Activated naive CD4-positive, alpha-beta T cell (primary cell): Measurements from ENCODE around the gene LATS1.

ENCODE experiments used
- DNase-seq, 4 experiments: peaks; one replicate each; lab custom pipeline; 2025; lab: John Stamatoyannopoulos, UW

LATS1 gene

DNA sequence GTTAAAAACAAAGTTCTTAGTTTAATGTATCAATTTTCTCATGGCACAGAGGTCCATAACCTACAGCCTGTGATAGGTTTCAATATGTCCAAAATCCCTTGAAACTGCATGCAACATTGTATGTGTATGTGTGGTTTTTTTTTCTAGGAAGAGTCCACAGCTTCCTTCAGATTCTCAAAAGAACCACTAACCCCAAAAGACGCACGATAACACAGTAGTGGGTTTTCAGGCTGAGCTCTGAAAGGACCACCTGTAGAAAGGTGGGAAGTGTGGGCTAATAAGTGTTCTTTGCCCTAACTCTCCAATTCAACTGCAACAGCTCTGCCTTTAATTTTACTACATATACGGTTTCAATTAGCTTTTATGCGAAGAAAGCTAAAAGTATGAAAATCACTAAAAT, 57.9 kb downstream of the LATS1 start:
- no peak for DNase-seq

DNA sequence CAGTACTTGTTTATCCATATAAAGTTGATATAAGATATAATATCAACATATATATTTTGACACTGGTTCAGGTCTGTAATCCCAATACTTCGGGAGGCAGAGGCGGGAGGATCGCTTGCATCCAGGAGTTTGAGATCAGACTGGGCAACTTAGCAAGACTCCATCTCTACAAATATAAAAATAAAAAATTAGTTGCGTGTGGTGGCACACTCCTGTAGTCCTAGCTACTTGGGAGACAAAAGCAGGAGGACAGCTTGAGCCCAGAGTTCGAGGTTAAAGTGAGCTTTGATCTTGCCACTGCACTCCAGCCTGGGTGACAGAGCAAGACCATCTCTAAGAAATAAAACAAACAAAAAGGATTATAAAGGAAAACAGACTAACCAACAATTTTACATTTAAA, 60.5 kb downstream of the LATS1 start:
- no peak for DNase-seq

- no peak for DNase-seq
Measured at GRCh38 chr6:149651056-149651455, 66.8 kb downstream of the LATS1 start.

GRCh38 chr6:149648148-149649145, 69.5 kb downstream of the LATS1 start, which contains the start of gene KATNA1:
KATNA1 (minus strand) TSS chr6:149648714; CDS start chr6:149638547, 10,167 bp downstream.
- peak; percentile 63 to 74 (median 68) for DNase-seq

DNA sequence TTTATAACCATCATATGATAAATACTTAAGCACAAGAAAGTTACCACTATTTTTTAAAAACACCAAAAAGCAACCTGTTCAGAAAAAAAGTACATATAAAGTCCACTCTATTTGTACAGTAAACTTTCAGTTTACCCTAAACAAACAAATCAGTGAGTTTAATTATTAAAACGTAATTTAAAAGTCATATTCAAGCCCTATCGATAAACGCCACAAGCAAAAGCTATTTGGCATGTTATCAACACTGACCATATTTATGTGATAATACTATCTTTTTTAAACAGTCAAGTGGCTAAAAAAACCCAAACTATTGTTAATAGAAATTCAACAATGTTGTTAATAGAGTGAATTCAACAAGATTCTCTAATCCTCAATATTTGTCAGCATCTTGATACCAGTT, 71.3 kb downstream of the LATS1 start:
- no peak for DNase-seq

GRCh38 chr6:149642829-149643580, 74.9 kb downstream of the LATS1 start:
- DNase-seq: no peak

- DNase-seq: no peak
Measured at GRCh38 chr6:149636124-149636523, 81.8 kb downstream of the LATS1 start.

DNA sequence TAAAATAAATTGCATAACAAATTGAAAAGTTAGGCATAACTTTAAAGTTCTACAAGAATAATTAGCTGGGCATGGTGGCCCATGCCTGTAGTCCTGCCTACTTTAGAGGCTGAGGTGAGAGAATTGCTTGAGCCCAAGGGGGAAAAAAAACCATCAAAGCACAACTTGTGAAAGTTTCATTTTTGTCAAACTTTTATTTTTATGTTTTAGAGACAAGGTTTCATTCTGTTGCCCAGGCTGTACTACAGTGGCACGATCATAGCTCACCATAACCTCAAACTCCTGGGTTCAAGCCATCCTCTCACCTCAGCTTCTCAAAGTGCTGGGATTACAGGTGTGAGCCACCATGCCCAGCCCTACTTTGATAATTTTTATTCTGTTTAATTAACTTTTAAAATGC, 83.6 kb downstream of the LATS1 start:
- DNase-seq: no peak

GRCh38 chr6:149628875-149629510, 88.9 kb downstream of the LATS1 start:
- DNase-seq: no peak

DNA sequence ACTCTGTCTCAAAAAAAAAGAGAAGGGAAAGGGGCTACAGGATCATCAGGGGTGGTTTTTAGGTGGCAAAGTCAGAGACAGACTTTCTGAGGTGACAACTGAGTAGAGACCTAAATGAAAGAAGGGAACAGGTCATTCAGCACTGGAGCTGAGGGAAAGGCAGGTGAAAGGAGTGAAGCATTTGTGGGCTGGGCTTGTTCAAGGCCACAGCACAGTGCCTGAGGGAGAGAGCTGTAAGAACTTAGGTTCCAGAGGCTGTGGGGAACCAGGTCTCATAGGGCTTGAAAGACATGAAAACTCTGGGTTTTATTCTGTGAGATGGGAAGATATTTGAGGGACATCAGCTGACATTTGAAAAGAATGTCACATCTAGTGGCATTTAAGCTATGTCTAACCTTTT, 90.2 kb downstream of the LATS1 start:
- DNase-seq: no peak

DNA sequence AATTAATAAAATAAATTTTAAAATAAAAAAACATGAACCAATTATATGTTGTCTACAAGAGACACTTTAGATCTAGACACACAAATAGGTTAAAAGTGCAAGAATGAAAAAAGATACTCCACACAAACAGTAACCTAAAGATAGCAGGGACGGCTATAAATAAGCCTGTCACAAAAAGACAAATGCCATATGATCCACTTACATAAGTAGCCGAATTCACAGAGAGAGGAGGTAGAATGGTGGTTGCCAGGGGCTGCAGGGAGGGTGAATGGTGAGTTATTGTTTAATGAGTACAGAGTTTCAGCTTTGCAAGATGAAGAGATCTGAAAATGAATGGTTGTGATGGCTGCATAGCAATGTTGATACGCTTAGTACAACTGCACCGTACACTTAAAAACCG, 102.1 kb downstream of the LATS1 start:
- DNase-seq: no peak

GRCh38 chr6:149614337-149614736, 103.6 kb downstream of the LATS1 start:
- no peak for DNase-seq

GRCh38 chr6:149608381-149608982, 109.4 kb downstream of the LATS1 start:
- no peak for DNase-seq
